HepG2 (cell line): ENCODE data around the gene RTEL1. TPM values are rescaled to one million over a fixed set of nuclear protein-coding genes. Genes with fewer than 3 reads are reported as not detected.

Source experiments
- BCL6 ChIP-seq: IDR thresholded peaks from 2 replicates; pipeline ENCODE4 v1.6.1; 2016; ENCODE audit warnings: missing genetic modification reagents, missing compliant biosample characterization
- HCFC1 ChIP-seq: fragments of 150-350 bp; IDR thresholded peaks from 2 replicates; pipeline ENCODE4 v1.6.1; 2014; ENCODE audit warnings: low read depth, low read length
- JUN ChIP-seq: sonication (generic); formaldehyde crosslinking; IDR thresholded peaks from 2 replicates; pipeline ENCODE4 v1.4.0; 2020; ENCODE audit warnings: mild to moderate bottlenecking, missing genetic modification reagents
- KDM2A ChIP-seq: sonication (generic); formaldehyde crosslinking; IDR thresholded peaks from 2 replicates; pipeline ENCODE4 v1.4.0; 2020; ENCODE audit warnings: low read depth, missing genetic modification reagents, borderline replicate concordance
- KDM5B ChIP-seq: sonication (generic); formaldehyde crosslinking; IDR thresholded peaks from 2 replicates; pipeline ENCODE4 v1.4.0; 2020; ENCODE audit warnings: missing genetic modification reagents, mild to moderate bottlenecking, borderline replicate concordance
- RXRA ChIP-seq: sonication (generic); formaldehyde crosslinking; IDR thresholded peaks from 2 replicates; pipeline ENCODE4 v1.5.1; 2020; ENCODE audit warnings: missing genetic modification reagents
- ZBTB7B ChIP-seq: sonication (generic); formaldehyde crosslinking; IDR thresholded peaks from 2 replicates; pipeline ENCODE4 v1.4.0; 2020; ENCODE audit warnings: missing genetic modification reagents
- ZFY ChIP-seq: sonication (generic); formaldehyde crosslinking; IDR thresholded peaks from 2 replicates; pipeline ENCODE4 v1.4.0; 2020; ENCODE audit warnings: missing genetic modification reagents
- ZNF343 ChIP-seq: sonication (generic); formaldehyde crosslinking; IDR thresholded peaks from 2 replicates; pipeline ENCODE4 v1.4.0; 2020; ENCODE audit warnings: mild to moderate bottlenecking, missing genetic modification reagents
- ZNF468 ChIP-seq: sonication (generic); formaldehyde crosslinking; IDR thresholded peaks from 2 replicates; pipeline ENCODE4 v1.8.0; 2022; ENCODE audit warnings: mild to moderate bottlenecking, moderate library complexity, missing genetic modification reagents
- ZNF549 ChIP-seq: sonication (generic); formaldehyde crosslinking; IDR thresholded peaks from 2 replicates; pipeline ENCODE4 v1.5.0; 2020; ENCODE audit warnings: missing genetic modification reagents
- ZNF563 ChIP-seq: sonication (generic); formaldehyde crosslinking; IDR thresholded peaks from 2 replicates; pipeline ENCODE4 v1.8.0; 2022; ENCODE audit warnings: mild to moderate bottlenecking, moderate library complexity, missing genetic modification reagents
- ZNF792 ChIP-seq: IDR thresholded peaks from 2 replicates; pipeline ENCODE4 v1.6.1; 2016
- polyA plus RNA-seq, 8 experiments: library from polyadenylated mRNA; depleted of rRNA in 3 of 8; stranded (reverse) in 7 of 8; unstranded in 1 of 8; fragments of >200 nt; fragmentation: Illumina TruSeq in 4 of 8; extraction: Trizol in 4 of 8; gene quantifications; 2 replicates each; pipeline versions ENCODE4 v1.2.1 to v1.2.3, GENCODE V29; 2011 to 2016; ENCODE audit warnings: low read depth in 4 of 8, missing spikeins in 1 of 8, mixed read lengths in 1 of 8; ENCODE audit not compliant: insufficient read depth in 1 of 8
- total RNA-seq, 5 experiments: library from RNA; depleted of rRNA; stranded (reverse); fragments of >200 nt; fragmentation: Illumina TruSeq; extraction: Trizol; gene quantifications; 2 replicates each; pipeline ENCODE4 v1.2.3, GENCODE V29; 2016; ENCODE audit warnings: low read depth in 1 of 5
- TF ChIP-seq, protein P1 (sequence below): sonication (generic); formaldehyde crosslinking; IDR thresholded peaks from 2 replicates; pipeline ENCODE4 v1.5.1; 2020; ENCODE audit warnings: missing genetic modification reagents, mild to moderate bottlenecking, borderline replicate concordance
- TF ChIP-seq, protein P2 (sequence below): sonication (generic); formaldehyde crosslinking; IDR thresholded peaks from 2 replicates; pipeline ENCODE4 v1.4.0; 2020; ENCODE audit warnings: mild to moderate bottlenecking, low read depth, missing genetic modification reagents
- TF ChIP-seq, protein P3 (sequence below): sonication (generic); formaldehyde crosslinking; IDR thresholded peaks from 2 replicates; pipeline ENCODE4 v1.5.1; 2020; ENCODE audit warnings: missing genetic modification reagents, mild to moderate bottlenecking, borderline replicate concordance
- TF ChIP-seq, protein P4 (sequence below): sonication (generic); formaldehyde crosslinking; IDR thresholded peaks from 2 replicates; pipeline ENCODE4 v1.4.0; 2020; ENCODE audit warnings: missing genetic modification reagents, borderline replicate concordance
- TF ChIP-seq, protein P5 (sequence below): sonication (generic); formaldehyde crosslinking; IDR thresholded peaks from 2 replicates; pipeline ENCODE4 v1.4.0; 2020; ENCODE audit warnings: missing genetic modification reagents
- TF ChIP-seq, protein P6 (sequence below): IDR thresholded peaks from 2 replicates; pipeline ENCODE4 v1.6.1; 2016; ENCODE audit warnings: missing compliant biosample characterization, missing genetic modification reagents, borderline replicate concordance

Gene RTEL1
- total and polyA plus RNA-seq, 2 of the 13 experiments (the other 11 are each of a cell fraction or from before 2014, with no cell fraction given) = 21.8 to 36.4 TPM

DNA sequence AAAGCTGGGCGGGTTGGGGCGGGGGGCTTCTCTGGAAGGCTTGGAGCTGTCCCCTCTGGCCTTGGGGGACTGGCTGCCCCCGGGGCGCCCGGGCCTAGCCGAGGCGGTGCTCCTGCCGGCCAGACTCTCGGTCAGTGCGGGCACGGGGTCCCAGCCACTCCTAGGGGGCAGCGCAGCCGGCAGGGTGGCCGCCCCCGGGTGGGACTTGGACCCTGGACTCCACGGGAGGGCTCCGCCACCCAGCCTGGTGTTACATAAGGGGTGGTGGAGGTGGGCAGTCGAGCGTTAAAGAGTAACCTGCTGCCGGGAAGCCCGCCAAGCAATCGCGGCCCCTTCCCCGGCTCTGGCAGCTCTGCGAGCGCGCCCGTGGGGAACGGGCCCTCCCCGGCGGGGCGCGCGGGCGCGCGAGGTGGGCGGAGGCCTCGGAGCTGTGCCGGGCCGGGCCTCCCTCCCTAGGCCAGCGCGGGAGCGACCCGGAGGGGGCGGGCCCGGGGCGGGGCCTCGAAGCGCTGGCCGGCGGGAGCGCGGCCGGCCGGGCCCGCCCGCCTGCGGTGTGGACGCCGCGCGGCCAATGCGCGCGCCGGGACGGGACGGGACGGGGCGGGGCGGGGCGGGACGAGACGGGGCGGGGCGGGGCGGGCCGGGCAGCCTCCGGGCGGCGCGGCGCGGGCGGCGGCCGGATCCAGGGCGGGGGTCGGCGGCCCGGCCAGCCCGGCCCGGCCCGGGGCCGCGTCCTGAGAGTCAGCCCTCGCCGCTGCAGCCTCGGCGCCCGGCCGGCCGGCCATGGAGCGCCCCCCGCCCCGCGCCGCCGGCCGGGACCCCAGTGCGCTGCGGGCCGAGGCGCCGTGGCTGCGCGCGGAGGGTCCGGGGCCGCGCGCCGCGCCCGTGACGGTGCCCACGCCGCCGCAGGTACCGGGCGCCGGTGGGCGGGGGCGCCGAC is 81.3 kb downstream of the RTEL1 start, which contains the start of gene SLC2A4RG (continued):
- TF ChIP-seq, protein P1, sequence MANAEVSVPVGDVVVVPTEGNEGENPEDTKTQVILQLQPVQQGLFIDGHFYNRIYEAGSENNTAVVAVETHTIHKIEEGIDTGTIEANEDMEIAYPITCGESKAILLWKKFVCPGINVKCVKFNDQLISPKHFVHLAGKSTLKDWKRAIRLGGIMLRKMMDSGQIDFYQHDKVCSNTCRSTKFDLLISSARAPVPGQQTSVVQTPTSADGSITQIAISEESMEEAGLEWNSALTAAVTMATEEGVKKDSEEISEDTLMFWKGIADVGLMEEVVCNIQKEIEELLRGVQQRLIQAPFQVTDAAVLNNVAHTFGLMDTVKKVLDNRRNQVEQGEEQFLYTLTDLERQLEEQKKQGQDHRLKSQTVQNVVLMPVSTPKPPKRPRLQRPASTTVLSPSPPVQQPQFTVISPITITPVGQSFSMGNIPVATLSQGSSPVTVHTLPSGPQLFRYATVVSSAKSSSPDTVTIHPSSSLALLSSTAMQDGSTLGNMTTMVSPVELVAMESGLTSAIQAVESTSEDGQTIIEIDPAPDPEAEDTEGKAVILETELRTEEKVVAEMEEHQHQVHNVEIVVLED (CRISPR knock-in tag) = peak; percentile 72
- TF ChIP-seq ZFY (peak; percentile 84), ZBTB7B (CRISPR knock-in tag) (peak; percentile 100), ZNF563 (CRISPR knock-in tag) (peak; percentile 96), ZNF792 (CRISPR knock-in tag) (peak; percentile 85), KDM5B (no peak; the same call in 1 of the 2 replicates), RXRA (CRISPR knock-in tag) (peak; percentile 88), ZNF468 (CRISPR knock-in tag) (peak; percentile 76; the same call in 1 of the 2 replicates), JUN (CRISPR knock-in tag) (peak; percentile 64; the same call in 1 of the 2 replicates), HCFC1 (no peak), ZNF343 (CRISPR knock-in tag) (0 out of 2 replicates have a peak, but pooled peaks have one; percentile 9), BCL6 (CRISPR knock-in tag) (peak; percentile 87), ZNF549 (CRISPR knock-in tag) (peak; percentile 77; the same call in 1 of the 2 replicates), KDM2A (peak; percentile 95)
- TF ChIP-seq, protein P2, sequence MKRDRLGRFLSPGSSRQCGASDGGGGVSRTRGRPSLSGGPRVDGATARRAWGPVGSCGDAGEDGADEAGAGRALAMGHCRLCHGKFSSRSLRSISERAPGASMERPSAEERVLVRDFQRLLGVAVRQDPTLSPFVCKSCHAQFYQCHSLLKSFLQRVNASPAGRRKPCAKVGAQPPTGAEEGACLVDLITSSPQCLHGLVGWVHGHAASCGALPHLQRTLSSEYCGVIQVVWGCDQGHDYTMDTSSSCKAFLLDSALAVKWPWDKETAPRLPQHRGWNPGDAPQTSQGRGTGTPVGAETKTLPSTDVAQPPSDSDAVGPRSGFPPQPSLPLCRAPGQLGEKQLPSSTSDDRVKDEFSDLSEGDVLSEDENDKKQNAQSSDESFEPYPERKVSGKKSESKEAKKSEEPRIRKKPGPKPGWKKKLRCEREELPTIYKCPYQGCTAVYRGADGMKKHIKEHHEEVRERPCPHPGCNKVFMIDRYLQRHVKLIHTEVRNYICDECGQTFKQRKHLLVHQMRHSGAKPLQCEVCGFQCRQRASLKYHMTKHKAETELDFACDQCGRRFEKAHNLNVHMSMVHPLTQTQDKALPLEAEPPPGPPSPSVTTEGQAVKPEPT (CRISPR knock-in tag) = peak; percentile 80; the same call in 1 of the 2 replicates
- TF ChIP-seq, protein P3, sequence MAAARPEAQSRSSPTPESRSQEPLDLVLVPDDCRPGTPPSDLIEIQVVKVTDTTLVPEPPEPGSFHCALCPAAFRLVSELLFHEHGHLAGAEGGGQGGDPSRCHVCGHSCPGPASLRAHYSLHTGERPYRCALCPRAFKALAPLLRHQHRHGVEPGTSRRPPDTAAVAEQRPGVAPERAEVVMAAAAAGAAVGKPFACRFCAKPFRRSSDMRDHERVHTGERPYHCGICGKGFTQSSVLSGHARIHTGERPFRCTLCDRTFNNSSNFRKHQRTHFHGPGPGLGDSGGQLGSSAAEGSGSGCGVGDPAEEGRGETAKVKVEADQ = no peak; the same call in 1 of the 2 replicates
- TF ChIP-seq, protein P4, sequence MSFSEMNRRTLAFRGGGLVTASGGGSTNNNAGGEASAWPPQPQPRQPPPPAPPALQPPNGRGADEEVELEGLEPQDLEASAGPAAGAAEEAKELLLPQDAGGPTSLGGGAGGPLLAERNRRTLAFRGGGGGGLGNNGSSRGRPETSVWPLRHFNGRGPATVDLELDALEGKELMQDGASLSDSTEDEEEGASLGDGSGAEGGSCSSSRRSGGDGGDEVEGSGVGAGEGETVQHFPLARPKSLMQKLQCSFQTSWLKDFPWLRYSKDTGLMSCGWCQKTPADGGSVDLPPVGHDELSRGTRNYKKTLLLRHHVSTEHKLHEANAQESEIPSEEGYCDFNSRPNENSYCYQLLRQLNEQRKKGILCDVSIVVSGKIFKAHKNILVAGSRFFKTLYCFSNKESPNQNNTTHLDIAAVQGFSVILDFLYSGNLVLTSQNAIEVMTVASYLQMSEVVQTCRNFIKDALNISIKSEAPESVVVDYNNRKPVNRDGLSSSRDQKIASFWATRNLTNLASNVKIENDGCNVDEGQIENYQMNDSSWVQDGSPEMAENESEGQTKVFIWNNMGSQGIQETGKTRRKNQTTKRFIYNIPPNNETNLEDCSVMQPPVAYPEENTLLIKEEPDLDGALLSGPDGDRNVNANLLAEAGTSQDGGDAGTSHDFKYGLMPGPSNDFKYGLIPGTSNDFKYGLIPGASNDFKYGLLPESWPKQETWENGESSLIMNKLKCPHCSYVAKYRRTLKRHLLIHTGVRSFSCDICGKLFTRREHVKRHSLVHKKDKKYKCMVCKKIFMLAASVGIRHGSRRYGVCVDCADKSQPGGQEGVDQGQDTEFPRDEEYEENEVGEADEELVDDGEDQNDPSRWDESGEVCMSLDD (CRISPR knock-in tag) = peak; percentile 36; the same call in 1 of the 2 replicates
- TF ChIP-seq, protein P5, sequence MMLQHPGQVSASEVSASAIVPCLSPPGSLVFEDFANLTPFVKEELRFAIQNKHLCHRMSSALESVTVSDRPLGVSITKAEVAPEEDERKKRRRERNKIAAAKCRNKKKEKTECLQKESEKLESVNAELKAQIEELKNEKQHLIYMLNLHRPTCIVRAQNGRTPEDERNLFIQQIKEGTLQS = peak; percentile 43; the same call in 1 of the 2 replicates
- TF ChIP-seq, protein P6, sequence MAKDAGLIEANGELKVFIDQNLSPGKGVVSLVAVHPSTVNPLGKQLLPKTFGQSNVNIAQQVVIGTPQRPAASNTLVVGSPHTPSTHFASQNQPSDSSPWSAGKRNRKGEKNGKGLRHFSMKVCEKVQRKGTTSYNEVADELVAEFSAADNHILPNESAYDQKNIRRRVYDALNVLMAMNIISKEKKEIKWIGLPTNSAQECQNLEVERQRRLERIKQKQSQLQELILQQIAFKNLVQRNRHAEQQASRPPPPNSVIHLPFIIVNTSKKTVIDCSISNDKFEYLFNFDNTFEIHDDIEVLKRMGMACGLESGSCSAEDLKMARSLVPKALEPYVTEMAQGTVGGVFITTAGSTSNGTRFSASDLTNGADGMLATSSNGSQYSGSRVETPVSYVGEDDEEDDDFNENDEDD = peak; percentile 75
